Muscle layer of colon (tissue), 2 donors: ENCODE results near the gene MAP3K21.

Experiments
- H3K27ac ChIP-seq: one replicate; pipeline ENCODE4 v1.7.0; 2013; ENCODE audit warnings: low read depth, mild to moderate bottlenecking, low read length, moderate library complexity
- H3K27me3 ChIP-seq, 2 donors: one replicate each; pipeline ENCODE4 v1.7.0; 2013; ENCODE audit warnings: low read length in 2 of 2, mild to moderate bottlenecking in 2 of 2; ENCODE audit not compliant: insufficient read depth in 2 of 2, control insufficient read depth in 1 of 2
- H3K36me3 ChIP-seq: one replicate; pipeline ENCODE4 v1.7.0; 2013; ENCODE audit warnings: mild to moderate bottlenecking, low read length; ENCODE audit not compliant: insufficient read depth
- H3K4me1 ChIP-seq: one replicate; pipeline ENCODE4 v1.7.0; 2013; ENCODE audit warnings: mild to moderate bottlenecking, low read length; ENCODE audit not compliant: insufficient read depth
- H3K4me3 ChIP-seq, 2 donors: one replicate each; pipeline ENCODE4 v1.7.0; 2013; ENCODE audit warnings: low read length in 2 of 2, low read depth in 1 of 2, mild to moderate bottlenecking in 1 of 2, moderate library complexity in 1 of 2
- H3K9ac ChIP-seq: one replicate; pipeline ENCODE4 v1.7.0; 2013; ENCODE audit warnings: low read length
- H3K9me3 ChIP-seq: one replicate; pipeline ENCODE4 v1.7.0; 2013; ENCODE audit warnings: mild to moderate bottlenecking, low read length
- donor health status: abdominal sarcoma.
- donor health status: Adenocarcinoma of cecum.

MAP3K21 gene

GRCh38 chr1:233327651-233328141, at the start of gene MAP3K21:
TSS of gene MAP3K21 (plus strand) at chr1:233327724. CDS start at chr1:233328029, 305 bp downstream.
- Histone ChIP-seq H3K27me3 (peaks cover 0 to 24% of the 10 kb centered on the region in 2 donors), H3K9ac (no peak within 1 kb of the TSS)

GRCh38 chr1:233278631-233279030, 48.9 kb upstream of the MAP3K21 start:
- H3K4me1 ChIP-seq = no peaks in the 10 kb centered on the region
- H3K4me3 ChIP-seq = no peak overlapping the region
- H3K9ac ChIP-seq = no peak overlapping the region
- no peak overlapping the region for H3K27ac ChIP-seq
- H3K36me3 ChIP-seq = no peaks in the 10 kb centered on the region
- H3K9me3 ChIP-seq = no peaks in the 10 kb centered on the region
- H3K27me3 ChIP-seq = no peaks in the 10 kb centered on the region

More at GRCh38 chr1:233327651-233328141, at the start of gene MAP3K21:
- Histone ChIP-seq H3K4me1 (peaks cover 7% of the 10 kb centered on the region), H3K9me3 (no peaks in the 10 kb centered on the region), H3K27ac (no peak within 1 kb of the TSS), H3K4me3 (peak within 1 kb of the TSS; percentile 45 to 47), H3K36me3 (no peaks in the 10 kb centered on the region)

DNA sequence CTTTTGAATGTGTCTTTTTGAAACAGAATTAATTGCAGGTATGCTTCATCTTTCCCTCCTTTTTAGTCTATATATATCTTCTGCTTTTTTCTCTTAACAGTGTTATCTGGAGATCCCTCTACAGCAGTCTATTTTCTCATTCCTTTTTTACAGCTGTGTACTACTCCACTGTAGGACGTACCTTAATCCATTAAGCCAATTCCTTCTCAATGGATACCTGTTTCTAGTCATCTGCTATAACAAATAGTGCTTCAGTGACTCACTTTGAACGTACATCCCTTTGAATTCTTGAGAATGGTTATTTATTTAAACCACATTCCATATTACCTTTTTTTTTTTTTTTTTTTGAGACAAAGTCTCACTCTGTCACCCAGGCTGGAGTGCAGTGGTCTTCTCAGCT, 47.6 kb upstream of the MAP3K21 start:
- Histone ChIP-seq H3K27me3 (no peaks in the 10 kb centered on the region), H3K4me1 (no peaks in the 10 kb centered on the region), H3K36me3 (no peaks in the 10 kb centered on the region), H3K27ac (no peak overlapping the region), H3K9ac (no peak overlapping the region), H3K4me3 (no peak overlapping the region), H3K9me3 (no peaks in the 10 kb centered on the region)

- no peaks in the 10 kb centered on the region for H3K27me3 ChIP-seq
- H3K27ac ChIP-seq = no peak overlapping the region
- H3K4me3 ChIP-seq = no peak overlapping the region
- no peak overlapping the region for H3K9ac ChIP-seq
- H3K4me1 ChIP-seq = no peaks in the 10 kb centered on the region
- H3K9me3 ChIP-seq = no peaks in the 10 kb centered on the region
- H3K36me3 ChIP-seq = no peaks in the 10 kb centered on the region
Measured at GRCh38 chr1:233281711-233282581, 45.6 kb upstream of the MAP3K21 start.

GRCh38 chr1:233282582-233282886, 45.0 kb upstream of the MAP3K21 start:
- Histone ChIP-seq H3K9me3 (no peaks in the 10 kb centered on the region), H3K27me3 (no peaks in the 10 kb centered on the region), H3K9ac (no peak overlapping the region), H3K4me1 (no peaks in the 10 kb centered on the region), H3K4me3 (no peak overlapping the region), H3K36me3 (no peaks in the 10 kb centered on the region), H3K27ac (no peak overlapping the region)

GRCh38 chr1:233289676-233290075, 37.8 kb upstream of the MAP3K21 start:
- H3K36me3 ChIP-seq = no peaks in the 10 kb centered on the region
- no peaks in the 10 kb centered on the region for H3K9me3 ChIP-seq
- no peaks in the 10 kb centered on the region for H3K27me3 ChIP-seq
- no peak overlapping the region for H3K27ac ChIP-seq
- H3K4me1 ChIP-seq = no peaks in the 10 kb centered on the region
- H3K9ac ChIP-seq = no peak overlapping the region
- H3K4me3 ChIP-seq = no peak overlapping the region

DNA sequence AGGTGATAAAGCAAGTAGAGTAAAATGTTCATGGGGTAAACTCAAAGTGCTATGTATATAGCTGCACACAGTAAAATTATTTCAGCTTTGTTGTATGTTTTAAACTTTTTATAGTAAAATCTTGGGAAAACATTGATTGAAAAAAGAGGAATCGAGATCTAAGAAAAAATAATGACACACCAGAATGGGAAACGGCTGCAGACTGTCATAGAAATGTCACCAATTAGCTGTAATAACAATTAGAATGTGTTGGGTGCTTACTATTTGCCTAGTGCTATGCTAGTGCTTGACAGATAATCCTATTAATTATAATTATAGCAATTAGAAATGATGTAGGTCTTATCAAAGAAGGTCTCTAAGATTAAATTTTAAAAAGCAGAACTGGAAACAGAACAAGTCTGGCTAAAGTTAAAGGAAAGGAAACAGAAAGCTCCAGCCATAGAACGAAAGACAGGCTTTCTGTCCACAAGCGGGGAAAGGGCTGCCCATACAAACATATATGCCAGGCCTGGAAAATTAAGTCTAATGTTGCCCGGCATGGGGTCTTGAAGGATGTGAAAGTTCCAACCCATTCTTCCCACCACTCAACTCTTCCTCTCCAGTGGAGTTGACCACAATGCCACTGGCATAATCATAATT, 37.0 kb upstream of the MAP3K21 start:
- H3K9ac ChIP-seq = no peak overlapping the region
- no peak overlapping the region for H3K27ac ChIP-seq
- H3K27me3 ChIP-seq = peaks cover 0 to 5% of the 10 kb centered on the region in 2 donors
- H3K4me1 ChIP-seq = no peaks in the 10 kb centered on the region
- no peaks in the 10 kb centered on the region for H3K36me3 ChIP-seq
- no peaks in the 10 kb centered on the region for H3K9me3 ChIP-seq
- H3K4me3 ChIP-seq = no peak overlapping the region

DNA sequence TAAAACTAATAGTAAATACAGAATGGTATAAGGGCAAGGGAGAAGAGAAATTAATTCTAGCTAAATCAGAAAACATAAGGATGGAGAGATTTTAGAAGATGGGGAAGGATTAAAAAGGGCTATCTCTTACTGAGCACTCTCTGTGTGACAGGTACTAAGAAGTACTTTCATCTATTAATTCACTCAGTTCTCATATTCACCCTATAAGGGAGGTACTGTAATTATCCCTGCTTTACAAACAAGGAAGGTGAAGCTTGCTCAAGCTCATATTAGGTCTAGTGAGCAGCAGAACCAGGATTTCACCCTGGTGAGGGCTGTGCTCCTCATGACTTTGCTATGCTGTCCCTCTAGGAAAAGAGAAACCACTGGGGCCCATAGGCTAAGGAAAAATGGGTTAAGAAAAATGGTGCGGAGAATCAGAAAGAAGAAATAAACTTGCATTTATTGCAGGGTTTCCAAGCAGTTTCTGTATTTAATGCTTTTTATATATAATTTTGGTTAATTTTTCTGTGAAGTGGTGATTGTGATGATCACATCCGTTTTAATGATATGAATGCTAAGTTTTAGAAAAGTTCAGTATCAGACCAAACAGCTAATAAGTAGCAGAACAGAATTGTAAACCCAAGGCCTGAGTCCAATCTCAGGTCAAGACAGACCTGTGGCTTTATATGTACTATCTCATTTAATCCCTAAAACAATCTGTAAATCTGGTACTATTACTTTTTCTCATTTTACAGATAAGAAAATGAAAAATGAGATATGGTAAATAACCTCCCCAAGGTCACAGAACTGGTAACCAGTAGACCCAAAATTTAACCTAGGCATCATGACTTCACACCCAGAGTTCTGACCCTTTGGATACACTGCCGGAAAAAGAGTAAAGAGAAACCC, 33.7 kb upstream of the MAP3K21 start:
- Histone ChIP-seq H3K27me3 (peaks cover 0 to 10% of the 10 kb centered on the region in 2 donors), H3K9me3 (no peaks in the 10 kb centered on the region), H3K4me3 (no peak overlapping the region), H3K9ac (no peak overlapping the region), H3K4me1 (no peaks in the 10 kb centered on the region), H3K27ac (no peak overlapping the region), H3K36me3 (no peaks in the 10 kb centered on the region)

DNA sequence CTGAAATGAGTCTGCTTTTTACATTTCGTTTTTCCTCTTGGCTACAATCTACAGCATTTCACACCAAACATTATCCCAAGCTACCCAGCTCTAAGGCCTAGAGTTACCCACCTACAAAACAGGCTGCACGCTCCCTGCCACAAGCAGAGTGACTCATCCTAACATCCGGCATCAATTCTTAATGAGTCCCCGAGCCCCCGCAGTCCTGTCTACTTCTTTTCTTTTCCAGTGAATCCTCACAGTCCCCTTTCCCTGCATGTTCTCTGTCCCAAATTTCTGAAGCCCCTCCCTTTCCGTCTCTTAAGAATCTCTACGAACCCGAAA, 32.6 kb upstream of the MAP3K21 start:
- no peaks in the 10 kb centered on the region for H3K9me3 ChIP-seq
- H3K4me1 ChIP-seq = no peaks in the 10 kb centered on the region
- no peak overlapping the region for H3K9ac ChIP-seq
- H3K4me3 ChIP-seq = peak overlapping the region; percentile 43 to 51
- H3K27me3 ChIP-seq = peaks cover 0 to 10% of the 10 kb centered on the region in 2 donors
- no peaks in the 10 kb centered on the region for H3K36me3 ChIP-seq
- peak overlapping the region; percentile 38 for H3K27ac ChIP-seq

- Histone ChIP-seq H3K27ac (peak within 1 kb of the TSS; percentile 38), H3K36me3 (no peaks in the 10 kb centered on the region), H3K4me3 (peak within 1 kb of the TSS; percentile 43 to 51), H3K4me1 (no peaks in the 10 kb centered on the region), H3K9ac (no peak within 1 kb of the TSS), H3K27me3 (peaks cover 0 to 10% of the 10 kb centered on the region in 2 donors), H3K9me3 (no peaks in the 10 kb centered on the region)
Measured at GRCh38 chr1:233295237-233295974, 32.1 kb upstream of the MAP3K21 start, which contains the start of gene PCNX2. TSS of gene PCNX2 (minus strand) at chr1:233295725. CDS start at chr1:233295478, 247 bp downstream.
